ENCODE data around the gene CCDC32.

The CCDC32 gene

DNA sequence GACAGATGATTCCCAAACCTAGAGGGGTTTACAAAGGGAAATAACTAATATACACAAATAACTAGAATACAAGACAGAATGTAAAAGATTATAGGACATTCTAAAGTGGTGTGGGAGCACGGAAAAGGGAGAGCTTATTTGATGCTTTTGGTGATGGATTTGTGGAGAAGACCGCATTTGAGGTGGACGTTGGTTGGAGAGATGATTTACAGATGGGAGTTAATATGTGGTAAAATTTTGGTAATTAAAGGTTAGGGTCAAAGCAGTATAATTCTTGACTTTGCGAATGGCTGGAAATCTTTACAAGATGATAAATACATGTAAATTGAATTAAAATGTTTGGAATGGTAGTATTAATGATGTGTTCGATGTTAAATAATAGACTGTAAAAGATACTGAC, 30.4 kb upstream of the CCDC32 start:
- Histone ChIP-seq H2BK12ac (ENCODE audit: low read length in 2 of 2) (no peak overlapping the region), H3K36me3 (ENCODE audit: control insufficient read depth in 1 of 2, insufficient read depth in 2 of 2, low read depth in 1 of 2, low read length in 2 of 2) (no peaks in the 10 kb centered on the region), H3K4me3 (ENCODE audit: insufficient read depth in 1 of 2, low read depth in 1 of 2, low read length in 2 of 2) (peak overlapping the region in 1 of 2 experiments; percentile 97), H2AFZ (ENCODE audit: low read depth, low read length) (no peak overlapping the region), H3K27me3 (ENCODE audit: control insufficient read depth in 1 of 2, insufficient read depth in 1 of 2, low read length in 2 of 2) (no peaks in the 10 kb centered on the region), H3K9ac (ENCODE audit: low read length) (peak overlapping the region; percentile 99), H2BK15ac (ENCODE audit: low read depth, poor library complexity, severe bottlenecking) (no peak overlapping the region), H3K4me1 (ENCODE audit: control insufficient read depth, insufficient read depth, low read depth, low read length) (peaks cover 2% of the 10 kb centered on the region), H2AK5ac (ENCODE audit: low read length, severe bottlenecking) (no peak overlapping the region), H3K18ac (ENCODE audit: low read depth in 1 of 2, low read length in 2 of 2) (no peak overlapping the region), H3K27ac (ENCODE audit: low read length, poor library complexity, severe bottlenecking) (no peak overlapping the region), H3K4me2 (ENCODE audit: low read length, poor library complexity, severe bottlenecking) (peak overlapping the region; percentile 81), H4K8ac (ENCODE audit: low read length) (no peak overlapping the region), H3K79me1 (replicated peaks; ENCODE audit: low read length, poor library complexity, severe bottlenecking) (peaks cover 20% of the 10 kb centered on the region), H3K14ac (ENCODE audit: low read length in 2 of 2) (no peak overlapping the region), H2BK120ac (ENCODE audit: low read depth, low read length) (no peak overlapping the region), H3K4ac (ENCODE audit: low read depth in 1 of 2, low read length in 2 of 2) (no peak overlapping the region), H2BK5ac (ENCODE audit: low read depth, low read length, poor library complexity, severe bottlenecking) (no peak overlapping the region), H3K9me3 (ENCODE audit: control insufficient read depth, low read length) (no peaks in the 10 kb centered on the region), H4K91ac (ENCODE audit: low read length) (no peak overlapping the region), H3K23ac (ENCODE audit: low read length in 2 of 2) (no peak overlapping the region)
- WGBS = 41% methylated on average over 5 of the region's 5 CpGs
- no peak for DNase-seq

DNA sequence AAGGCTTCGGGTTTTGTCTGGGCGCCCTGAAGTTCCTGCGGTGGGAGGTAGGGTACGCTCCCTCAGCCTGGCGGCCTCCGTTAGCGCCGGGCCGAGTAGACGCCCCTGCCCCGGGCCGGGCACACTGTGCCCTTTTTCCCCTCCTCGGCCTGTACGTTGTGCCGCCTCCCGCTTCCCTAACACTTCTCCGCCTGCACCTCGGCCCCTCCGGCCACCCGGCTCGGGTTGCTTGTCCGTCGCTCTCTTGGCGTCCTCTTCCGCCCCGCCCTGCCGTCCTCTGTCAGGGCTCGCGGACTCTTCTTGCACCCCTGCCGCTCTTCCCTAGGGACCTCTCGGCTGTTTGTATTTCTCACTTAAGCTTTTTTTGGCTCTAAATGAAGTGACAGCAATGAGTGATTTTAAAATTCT, 29.6 kb upstream of the CCDC32 start:
- Histone ChIP-seq H3K27me3 (ENCODE audit: control insufficient read depth in 1 of 2, insufficient read depth in 1 of 2, low read length in 2 of 2) (no peaks in the 10 kb centered on the region), H2AK5ac (ENCODE audit: low read length, severe bottlenecking) (no peak overlapping the region), H3K4ac (ENCODE audit: low read depth in 1 of 2, low read length in 2 of 2) (no peak overlapping the region), H3K18ac (ENCODE audit: low read depth in 1 of 2, low read length in 2 of 2) (peak overlapping the region in 1 of 2 experiments; percentile 62), H3K79me1 (replicated peaks; ENCODE audit: low read length, poor library complexity, severe bottlenecking) (peaks cover 16% of the 10 kb centered on the region), H3K27ac (ENCODE audit: low read length, poor library complexity, severe bottlenecking) (peak overlapping the region; percentile 99), H3K9me3 (ENCODE audit: control insufficient read depth, low read length) (no peaks in the 10 kb centered on the region), H3K23ac (ENCODE audit: low read length in 2 of 2) (no peak overlapping the region), H3K4me2 (ENCODE audit: low read length, poor library complexity, severe bottlenecking) (peak overlapping the region; percentile 94), H2BK120ac (ENCODE audit: low read depth, low read length) (no peak overlapping the region), H3K9ac (ENCODE audit: low read length) (peak overlapping the region; percentile 99), H3K14ac (ENCODE audit: low read length in 2 of 2) (no peak overlapping the region), H3K36me3 (ENCODE audit: control insufficient read depth in 1 of 2, insufficient read depth in 2 of 2, low read depth in 1 of 2, low read length in 2 of 2) (no peaks in the 10 kb centered on the region), H4K8ac (ENCODE audit: low read length) (no peak overlapping the region), H4K91ac (ENCODE audit: low read length) (no peak overlapping the region), H2AFZ (ENCODE audit: low read depth, low read length) (peak overlapping the region; percentile 97), H3K4me3 (ENCODE audit: insufficient read depth in 1 of 2, low read depth in 1 of 2, low read length in 2 of 2) (peak overlapping the region; percentile 91 to 97), H2BK15ac (ENCODE audit: low read depth, poor library complexity, severe bottlenecking) (no peak overlapping the region), H2BK12ac (ENCODE audit: low read length in 2 of 2) (no peak overlapping the region), H2BK5ac (ENCODE audit: low read depth, low read length, poor library complexity, severe bottlenecking) (no peak overlapping the region), H3K4me1 (ENCODE audit: control insufficient read depth, insufficient read depth, low read depth, low read length) (peaks cover 2% of the 10 kb centered on the region)
- peak; percentile 76 for DNase-seq
- WGBS = 1% methylated on average over 28 of the region's 31 CpGs

DNA sequence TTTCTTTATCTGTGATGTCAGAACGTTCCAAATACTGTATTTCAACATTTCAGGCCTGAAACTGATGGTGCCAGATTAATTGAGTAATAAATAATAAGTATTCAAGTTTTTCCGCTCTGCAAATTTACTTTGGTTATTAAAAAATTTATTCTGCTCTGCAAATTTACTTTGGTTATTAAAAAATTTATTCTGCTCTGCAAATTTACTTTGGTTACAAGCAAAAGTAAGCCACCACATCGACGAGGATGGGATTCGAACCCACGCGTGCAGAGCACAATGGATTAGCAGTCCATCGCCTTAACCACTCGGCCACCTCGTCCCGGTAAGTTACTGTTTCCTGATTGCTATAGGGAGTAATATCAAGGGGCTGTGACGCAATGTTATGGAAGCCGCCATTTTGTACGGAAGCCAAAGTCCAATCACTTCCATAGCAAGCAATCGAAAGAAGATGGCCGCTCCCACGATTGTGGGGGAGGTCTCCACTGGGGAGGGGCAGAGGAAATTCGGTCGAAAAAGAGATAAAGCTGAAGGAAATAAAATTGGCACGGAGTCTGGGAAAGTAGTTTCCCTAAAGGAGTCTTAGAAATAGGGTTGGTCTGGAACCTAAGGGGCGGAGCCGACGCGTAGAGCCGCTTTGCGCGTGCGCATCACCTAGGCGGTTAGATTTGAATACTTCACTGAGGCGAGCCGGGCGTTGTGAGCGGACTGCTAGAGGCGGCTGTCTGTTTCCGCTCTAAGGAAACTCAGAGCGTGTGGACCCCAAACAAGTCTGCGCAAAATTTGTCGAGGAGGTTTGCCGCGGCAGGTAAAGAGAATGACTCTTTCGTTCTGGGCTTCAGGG, 29.0 kb upstream of the CCDC32 start, which contains the start of gene KNL1:
TSS of gene KNL1 (plus strand) at position 662 of the 841 bp plus-strand sequence. CDS start 8,683 bp downstream, outside the sequence.
- Histone ChIP-seq H2AFZ (ENCODE audit: low read depth, low read length) (peak within 1 kb of the TSS; percentile 97), H2BK120ac (ENCODE audit: low read depth, low read length) (peak within 1 kb of the TSS; percentile 57), H2AK5ac (ENCODE audit: low read length, severe bottlenecking) (no peak within 1 kb of the TSS), H3K4me1 (ENCODE audit: control insufficient read depth, insufficient read depth, low read depth, low read length) (peaks cover 2% of the 10 kb centered on the region), H2BK15ac (ENCODE audit: low read depth, poor library complexity, severe bottlenecking) (no peak within 1 kb of the TSS), H2BK5ac (ENCODE audit: low read depth, low read length, poor library complexity, severe bottlenecking) (peak within 1 kb of the TSS; percentile 95), H3K14ac (ENCODE audit: low read length in 2 of 2) (no peak within 1 kb of the TSS), H4K91ac (ENCODE audit: low read length) (peak within 1 kb of the TSS; percentile 71), H3K27me3 (ENCODE audit: control insufficient read depth in 1 of 2, insufficient read depth in 1 of 2, low read length in 2 of 2) (no peaks in the 10 kb centered on the region), H3K23ac (ENCODE audit: low read length in 2 of 2) (no peak within 1 kb of the TSS), H3K4ac (ENCODE audit: low read depth in 1 of 2, low read length in 2 of 2) (peak within 1 kb of the TSS in 1 of 2 experiments; percentile 47), H3K4me3 (ENCODE audit: insufficient read depth in 1 of 2, low read depth in 1 of 2, low read length in 2 of 2) (peak within 1 kb of the TSS; percentile 91 to 97), H3K36me3 (ENCODE audit: control insufficient read depth in 1 of 2, insufficient read depth in 2 of 2, low read depth in 1 of 2, low read length in 2 of 2) (no peaks in the 10 kb centered on the region), H3K4me2 (ENCODE audit: low read length, poor library complexity, severe bottlenecking) (peak within 1 kb of the TSS; percentile 94), H3K79me1 (replicated peaks; ENCODE audit: low read length, poor library complexity, severe bottlenecking) (peaks cover 11% of the 10 kb centered on the region), H3K18ac (ENCODE audit: low read depth in 1 of 2, low read length in 2 of 2) (peak within 1 kb of the TSS; percentile 62 to 91), H3K9me3 (ENCODE audit: control insufficient read depth, low read length) (no peaks in the 10 kb centered on the region), H4K8ac (ENCODE audit: low read length) (no peak within 1 kb of the TSS), H3K9ac (ENCODE audit: low read length) (peak within 1 kb of the TSS; percentile 99), H3K27ac (ENCODE audit: low read length, poor library complexity, severe bottlenecking) (peak within 1 kb of the TSS; percentile 99), H2BK12ac (ENCODE audit: low read length in 2 of 2) (no peak within 1 kb of the TSS)
- WGBS = under 1% methylated on average over 39 of the region's 41 CpGs
- peak; percentile 96 for DNase-seq

DNA sequence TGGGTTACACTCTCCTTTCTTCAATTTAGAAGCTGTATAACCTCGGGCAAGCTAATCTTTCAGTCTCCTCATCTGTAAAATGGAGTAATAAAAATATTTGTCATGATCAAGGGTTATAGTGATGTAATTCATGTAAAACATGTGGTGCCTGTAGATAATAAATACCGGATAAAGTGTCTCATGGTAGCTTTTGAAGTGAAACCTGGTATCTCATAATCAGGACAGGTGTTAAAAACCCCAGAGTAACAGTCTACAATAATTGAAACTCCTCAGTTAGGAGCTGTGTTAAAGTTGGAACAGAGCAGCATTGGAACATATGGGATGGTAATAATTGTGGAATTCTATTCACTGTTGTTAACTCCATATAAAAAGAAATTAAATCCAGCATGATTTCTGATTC, 28.3 kb upstream of the CCDC32 start:
- Histone ChIP-seq H2BK12ac (ENCODE audit: low read length in 2 of 2) (no peak overlapping the region), H3K79me1 (replicated peaks; ENCODE audit: low read length, poor library complexity, severe bottlenecking) (peaks cover 7% of the 10 kb centered on the region), H3K27ac (ENCODE audit: low read length, poor library complexity, severe bottlenecking) (no peak overlapping the region), H2AK5ac (ENCODE audit: low read length, severe bottlenecking) (no peak overlapping the region), H2BK15ac (ENCODE audit: low read depth, poor library complexity, severe bottlenecking) (no peak overlapping the region), H2BK120ac (ENCODE audit: low read depth, low read length) (no peak overlapping the region), H4K8ac (ENCODE audit: low read length) (no peak overlapping the region), H3K9me3 (ENCODE audit: control insufficient read depth, low read length) (no peaks in the 10 kb centered on the region), H3K27me3 (ENCODE audit: control insufficient read depth in 1 of 2, insufficient read depth in 1 of 2, low read length in 2 of 2) (no peaks in the 10 kb centered on the region), H3K4me1 (ENCODE audit: control insufficient read depth, insufficient read depth, low read depth, low read length) (peaks cover 2% of the 10 kb centered on the region), H2BK5ac (ENCODE audit: low read depth, low read length, poor library complexity, severe bottlenecking) (no peak overlapping the region), H3K23ac (ENCODE audit: low read length in 2 of 2) (no peak overlapping the region), H3K14ac (ENCODE audit: low read length in 2 of 2) (no peak overlapping the region), H3K4me2 (ENCODE audit: low read length, poor library complexity, severe bottlenecking) (no peak overlapping the region), H3K9ac (ENCODE audit: low read length) (no peak overlapping the region), H4K91ac (ENCODE audit: low read length) (no peak overlapping the region), H3K36me3 (ENCODE audit: control insufficient read depth in 1 of 2, insufficient read depth in 2 of 2, low read depth in 1 of 2, low read length in 2 of 2) (no peaks in the 10 kb centered on the region), H3K4me3 (ENCODE audit: insufficient read depth in 1 of 2, low read depth in 1 of 2, low read length in 2 of 2) (no peak overlapping the region), H2AFZ (ENCODE audit: low read depth, low read length) (no peak overlapping the region), H3K18ac (ENCODE audit: low read depth in 1 of 2, low read length in 2 of 2) (no peak overlapping the region), H3K4ac (ENCODE audit: low read depth in 1 of 2, low read length in 2 of 2) (no peak overlapping the region)
- no peak for DNase-seq
- 71% methylated on average over 1 of the region's 2 CpGs for WGBS

Measured in mesenchymal stem cell (in vitro differentiated cells and primary cell).